ENCODE data around the gene HFM1. TPM values are rescaled to one million over a fixed set of nuclear protein-coding genes. Genes with fewer than 3 reads are reported as not detected.

Gene HFM1
- total and polyA plus RNA-seq, 2 donors (not counting 3 experiments of a cell fraction or from before 2014, with no cell fraction given), result 0.11 TPM; not detected in 1

GRCh38 chr1:91281782-91282181 lies 122.9 kb downstream of the HFM1 start:
- no peak overlapping the region for H3K9ac ChIP-seq (replicated peaks; ENCODE audit: extremely low read depth, insufficient read depth, low read length)
- no peak for DNase-seq (ENCODE audit: low read depth, low spot score)
- H3K36me3 ChIP-seq (ENCODE audit: control insufficient read depth in 2 of 2, extremely low read depth in 1 of 2, insufficient read depth in 2 of 2, low read length in 2 of 2), result no peaks in the 10 kb centered on the region
- no peaks in the 10 kb centered on the region for H3K4me1 ChIP-seq (ENCODE audit: control insufficient read depth, extremely low read depth, insufficient read depth, low read length)
- TF ChIP-seq EZH2 (IDR thresholded peaks at IDR 0.05; ENCODE audit: borderline replicate concordance, low read depth, low read length, severe bottlenecking), result no peak
- no peak for TF ChIP-seq JUN (IDR thresholded peaks at IDR 0.05; ENCODE audit: borderline replicate concordance, insufficient read depth, insufficient read length, low read depth)
- no peaks in the 10 kb centered on the region for H3K9me1 ChIP-seq (replicated peaks; ENCODE audit: control insufficient read depth, extremely low read depth, insufficient read depth, low read length)
- no TSS peak for BruUV-seq (replicated peaks)
- H3K4me2 ChIP-seq (ENCODE audit: insufficient read depth, low read length), result no peak overlapping the region
- no peak overlapping the region for H3K27ac ChIP-seq (ENCODE audit: insufficient read depth, low read depth, low read length)
- H3K79me2 ChIP-seq (ENCODE audit: control insufficient read depth, insufficient read depth, low read length), result no peaks in the 10 kb centered on the region
- no peak for FAIRE-seq
- intact Hi-C loops (cut with micrococcal nuclease) (loop anchor here (1.0 to 10.0 kb wide), 5 partner anchors 121 to 1237 kb away; no protein-coding TSS in a partner anchor), dilution Hi-C loops (cut with MboI; ENCODE audit: extremely low pct_ligation_motif_present, low sequenced_read_pairs) (no loop called here)
- no peaks in the 10 kb centered on the region for H3K9me3 ChIP-seq (replicated peaks; ENCODE audit: control insufficient read depth, insufficient read depth, low read length)
- H3K4me3 ChIP-seq (replicated peaks in 1 of 3; ENCODE audit: insufficient read depth in 1 of 3, low read depth in 1 of 3, low read length in 3 of 3), result no peak overlapping the region
- ChIA-PET CTCF (interaction anchor here (1.0 to 5.3 kb wide), 3 partner anchors 116 to 1010 kb away, joined by 5 to 502 read pairs (median 7); no protein-coding TSS in a partner anchor), POLR2A (no interaction called here)
- H2AFZ ChIP-seq (ENCODE audit: low read depth, low read length), result no peak overlapping the region
- H3K27me3 ChIP-seq (ENCODE audit: control insufficient read depth in 2 of 2, insufficient read depth in 2 of 2, low read length in 2 of 2), result peaks cover 5 to 7% of the 10 kb centered on the region in 2 experiments
- no peaks in the 10 kb centered on the region for H4K20me1 ChIP-seq (replicated peaks; ENCODE audit: control insufficient read depth, extremely low read depth, insufficient read depth, low read length)

- H2AFZ ChIP-seq (ENCODE audit: low read depth, low read length), result no peak overlapping the region
- no peak overlapping the region for H3K4me3 ChIP-seq (replicated peaks in 1 of 3; ENCODE audit: insufficient read depth in 1 of 3, low read depth in 1 of 3, low read length in 3 of 3)
- H3K9me1 ChIP-seq (replicated peaks; ENCODE audit: control insufficient read depth, extremely low read depth, insufficient read depth, low read length), result no peaks in the 10 kb centered on the region
- no peak overlapping the region for H3K27ac ChIP-seq (ENCODE audit: insufficient read depth, low read depth, low read length)
- CTCF ChIA-PET, result interaction anchor here (0.5 to 5.3 kb wide), 16 partner anchors 10 to 1164 kb away, joined by 3 to 502 read pairs (median 6); partner anchors contain the start of gene CDC7
- dilution Hi-C loops (cut with MboI; ENCODE audit: extremely low pct_ligation_motif_present, low sequenced_read_pairs) (no loop called here), intact Hi-C loops (cut with micrococcal nuclease) (loop anchor here (1.0 to 10.0 kb wide), 5 partner anchors 76 to 1164 kb away; no protein-coding TSS in a partner anchor)
- TF ChIP-seq FOS (IDR thresholded peaks at IDR 0.05; ENCODE audit: borderline replicate concordance, insufficient read depth, low read length) (no peak), CTCF (IDR thresholded peaks at IDR 0.05; ENCODE audit: extremely low read depth in 1 of 2, insufficient read depth in 1 of 2, low read depth in 1 of 2, low read length in 2 of 2) (peak in 1 of 2 donors; percentile 21)
- peak; percentile 16 for DNase-seq (ENCODE audit: low read depth, low spot score)
- no peak overlapping the region for H3K4me2 ChIP-seq (ENCODE audit: insufficient read depth, low read length)
- H4K20me1 ChIP-seq (replicated peaks; ENCODE audit: control insufficient read depth, extremely low read depth, insufficient read depth, low read length), result no peaks in the 10 kb centered on the region
- H3K36me3 ChIP-seq (ENCODE audit: control insufficient read depth in 2 of 2, extremely low read depth in 1 of 2, insufficient read depth in 2 of 2, low read length in 2 of 2), result no peaks in the 10 kb centered on the region
- POLR2A ChIA-PET, result no interaction called here
- FAIRE-seq, result no peak
- peaks cover 5 to 7% of the 10 kb centered on the region in 2 experiments for H3K27me3 ChIP-seq (ENCODE audit: control insufficient read depth in 2 of 2, insufficient read depth in 2 of 2, low read length in 2 of 2)
- H3K9me3 ChIP-seq (replicated peaks; ENCODE audit: control insufficient read depth, insufficient read depth, low read length), result no peaks in the 10 kb centered on the region
- H3K79me2 ChIP-seq (ENCODE audit: control insufficient read depth, insufficient read depth, low read length), result no peaks in the 10 kb centered on the region
- BruUV-seq (replicated peaks), result no TSS peak
- peaks cover 4% of the 10 kb centered on the region for H3K4me1 ChIP-seq (ENCODE audit: control insufficient read depth, extremely low read depth, insufficient read depth, low read length)
- H3K9ac ChIP-seq (replicated peaks; ENCODE audit: extremely low read depth, insufficient read depth, low read length), result no peak overlapping the region
These were observed 125.9 kb downstream of the HFM1 start for GRCh38 chr1:91278754-91279153.
